HepG2 (cell line): ENCODE measurements around the gene RHBDF2. TPM values are rescaled to one million over a fixed set of nuclear protein-coding genes. Genes with fewer than 3 reads are reported as not detected.

Experiments
- ARNTL ChIP-seq: sonication (generic); formaldehyde crosslinking; IDR thresholded peaks from 2 replicates; pipeline ENCODE4 v1.4.0; 2020; ENCODE audit warnings: mild to moderate bottlenecking, missing genetic modification reagents
- CEBPB ChIP-seq: IDR thresholded peaks from 2 replicates; pipeline ENCODE4 v1.6.1; 2011; ENCODE audit warnings: low read depth, low read length, improper control_type of control experiment, borderline replicate concordance
- DR1 ChIP-seq: sonication (generic); formaldehyde crosslinking; IDR thresholded peaks from 2 replicates; pipeline ENCODE4 v1.8.0; 2021; ENCODE audit warnings: mild to moderate bottlenecking, missing genetic modification reagents, inconsistent platforms
- ISL2 ChIP-seq: sonication (generic); formaldehyde crosslinking; IDR thresholded peaks from 2 replicates; pipeline ENCODE4 v1.5.0; 2020; ENCODE audit warnings: missing genetic modification reagents
- RARG ChIP-seq: sonication (generic); formaldehyde crosslinking; IDR thresholded peaks from 2 replicates; pipeline ENCODE4 v1.4.0; 2020; ENCODE audit warnings: low read depth, mild to moderate bottlenecking, missing genetic modification reagents
- TAF1 ChIP-seq: sonication (generic); formaldehyde crosslinking; IDR thresholded peaks from 2 replicates; pipeline ENCODE4 v1.4.0; 2020; ENCODE audit warnings: missing genetic modification reagents
- ZNF12 ChIP-seq: sonication (generic); formaldehyde crosslinking; IDR thresholded peaks from 2 replicates; pipeline ENCODE4 v1.5.0; 2020; ENCODE audit warnings: missing genetic modification reagents
- ZNF333 ChIP-seq: sonication (generic); formaldehyde crosslinking; IDR thresholded peaks from 2 replicates; pipeline ENCODE4 v1.4.0; 2020; ENCODE audit warnings: mild to moderate bottlenecking, missing genetic modification reagents, borderline replicate concordance
- ZNF780A ChIP-seq: sonication (generic); formaldehyde crosslinking; IDR thresholded peaks from 2 replicates; pipeline ENCODE4 v1.8.0; 2022; ENCODE audit warnings: mild to moderate bottlenecking, missing genetic modification reagents, moderate library complexity
- ZNF781 ChIP-seq: sonication (generic); formaldehyde crosslinking; IDR thresholded peaks from 2 replicates; pipeline ENCODE4 v1.5.1; 2020; ENCODE audit warnings: borderline replicate concordance, mild to moderate bottlenecking, missing genetic modification reagents; ENCODE audit errors: not compliant biosample characterization
- polyA plus RNA-seq, 8 experiments: library from polyadenylated mRNA; depleted of rRNA in 3 of 8; stranded (reverse) in 7 of 8; unstranded in 1 of 8; fragments of >200 nt; fragmentation: Illumina TruSeq in 4 of 8; extraction: Trizol in 4 of 8; gene quantifications; 2 replicates each; pipeline versions ENCODE4 v1.2.1 to v1.2.3, GENCODE V29; 2011 to 2016; ENCODE audit warnings: low read depth in 4 of 8, missing spikeins in 1 of 8, mixed read lengths in 1 of 8; ENCODE audit not compliant: insufficient read depth in 1 of 8
- total RNA-seq, 5 experiments: library from RNA; depleted of rRNA; stranded (reverse); fragments of >200 nt; fragmentation: Illumina TruSeq; extraction: Trizol; gene quantifications; 2 replicates each; pipeline ENCODE4 v1.2.3, GENCODE V29; 2016; ENCODE audit warnings: low read depth in 1 of 5
- TF ChIP-seq, protein P1 (sequence below): sonication (generic); formaldehyde crosslinking; IDR thresholded peaks from 2 replicates; pipeline ENCODE4 v1.5.0; 2020; ENCODE audit warnings: mild to moderate bottlenecking, missing genetic modification reagents
- TF ChIP-seq, protein P2 (sequence below), 2 experiments: fragments of 450-650 bp in 1 of 2; sonication (generic) in 1 of 2; formaldehyde crosslinking in 1 of 2; IDR thresholded peaks; 2 replicates each; pipeline versions ENCODE4 v1.6.1 to v1.8.0; 2016 to 2022; ENCODE audit warnings: antibody characterized with exemption in 1 of 2, mild to moderate bottlenecking in 1 of 2, missing genetic modification reagents in 1 of 2
- TF ChIP-seq, protein P3 (sequence below): sonication (generic); formaldehyde crosslinking; IDR thresholded peaks from 2 replicates; pipeline ENCODE4 v1.4.0; 2020; ENCODE audit warnings: missing genetic modification reagents, low read depth, mild to moderate bottlenecking, borderline replicate concordance
- TF ChIP-seq, protein P4 (sequence below): sonication (generic); formaldehyde crosslinking; IDR thresholded peaks from 2 replicates; pipeline ENCODE4 v1.5.1; 2020; ENCODE audit warnings: missing genetic modification reagents, mild to moderate bottlenecking, borderline replicate concordance
- TF ChIP-seq, protein P5 (sequence below): sonication (generic); formaldehyde crosslinking; IDR thresholded peaks from 2 replicates; pipeline ENCODE4 v1.9.0; 2022; ENCODE audit warnings: missing genetic modification reagents, mild to moderate bottlenecking, borderline replicate concordance

Gene RHBDF2
- total and polyA plus RNA-seq, 2 of the 13 experiments (the other 11 are each of a cell fraction or from before 2014, with no cell fraction given): 7.8 to 24.2 TPM

DNA sequence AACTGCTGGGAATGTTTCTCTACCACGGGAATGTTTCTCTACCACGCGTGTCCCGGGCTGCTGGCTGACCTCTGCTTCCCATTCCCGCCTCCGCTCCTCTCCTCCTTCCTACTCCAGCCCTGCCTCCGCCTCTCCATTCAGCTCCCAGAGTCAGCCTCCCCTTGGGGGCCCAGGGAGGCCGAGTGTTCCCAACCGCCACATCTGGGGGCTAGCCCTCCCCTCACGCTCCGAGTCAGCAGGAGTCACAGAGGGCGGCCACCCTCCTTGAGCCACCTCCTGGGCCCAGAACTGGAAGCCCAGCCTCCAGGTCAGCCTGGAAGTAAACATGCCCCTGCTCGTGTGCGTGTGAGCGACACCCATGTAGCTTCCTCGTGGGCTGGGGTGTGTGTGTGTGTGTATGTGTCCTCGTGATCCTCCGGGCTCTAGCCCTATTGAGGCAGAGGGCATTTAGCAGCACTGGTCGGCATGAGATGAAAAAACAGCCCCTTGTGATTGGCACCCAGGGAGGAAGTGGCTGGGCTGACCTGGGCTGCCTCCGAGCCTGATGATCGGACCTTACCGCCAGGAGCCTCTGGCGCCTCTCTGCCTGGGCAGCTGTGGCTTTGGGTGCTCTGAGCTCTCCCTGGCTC, 29.0 kb upstream of the RHBDF2 start (continued):
- TF ChIP-seq ZNF781 (no peak), ZNF780A (CRISPR knock-in tag) (no peak), ZNF12 (CRISPR knock-in tag) (no peak), RARG (CRISPR knock-in tag) (no peak), ARNTL (no peak), ZNF333 (CRISPR knock-in tag) (no peak), TAF1 (CRISPR knock-in tag) (no peak; the same call in 1 of the 2 replicates), DR1 (no peak), ISL2 (no peak), CEBPB (no peak)
- TF ChIP-seq, protein P1, sequence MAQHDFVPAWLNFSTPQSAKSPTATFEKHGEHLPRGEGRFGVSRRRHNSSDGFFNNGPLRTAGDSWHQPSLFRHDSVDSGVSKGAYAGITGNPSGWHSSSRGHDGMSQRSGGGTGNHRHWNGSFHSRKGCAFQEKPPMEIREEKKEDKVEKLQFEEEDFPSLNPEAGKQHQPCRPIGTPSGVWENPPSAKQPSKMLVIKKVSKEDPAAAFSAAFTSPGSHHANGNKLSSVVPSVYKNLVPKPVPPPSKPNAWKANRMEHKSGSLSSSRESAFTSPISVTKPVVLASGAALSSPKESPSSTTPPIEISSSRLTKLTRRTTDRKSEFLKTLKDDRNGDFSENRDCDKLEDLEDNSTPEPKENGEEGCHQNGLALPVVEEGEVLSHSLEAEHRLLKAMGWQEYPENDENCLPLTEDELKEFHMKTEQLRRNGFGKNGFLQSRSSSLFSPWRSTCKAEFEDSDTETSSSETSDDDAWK (CRISPR knock-in tag): no peak
- TF ChIP-seq, protein P2, sequence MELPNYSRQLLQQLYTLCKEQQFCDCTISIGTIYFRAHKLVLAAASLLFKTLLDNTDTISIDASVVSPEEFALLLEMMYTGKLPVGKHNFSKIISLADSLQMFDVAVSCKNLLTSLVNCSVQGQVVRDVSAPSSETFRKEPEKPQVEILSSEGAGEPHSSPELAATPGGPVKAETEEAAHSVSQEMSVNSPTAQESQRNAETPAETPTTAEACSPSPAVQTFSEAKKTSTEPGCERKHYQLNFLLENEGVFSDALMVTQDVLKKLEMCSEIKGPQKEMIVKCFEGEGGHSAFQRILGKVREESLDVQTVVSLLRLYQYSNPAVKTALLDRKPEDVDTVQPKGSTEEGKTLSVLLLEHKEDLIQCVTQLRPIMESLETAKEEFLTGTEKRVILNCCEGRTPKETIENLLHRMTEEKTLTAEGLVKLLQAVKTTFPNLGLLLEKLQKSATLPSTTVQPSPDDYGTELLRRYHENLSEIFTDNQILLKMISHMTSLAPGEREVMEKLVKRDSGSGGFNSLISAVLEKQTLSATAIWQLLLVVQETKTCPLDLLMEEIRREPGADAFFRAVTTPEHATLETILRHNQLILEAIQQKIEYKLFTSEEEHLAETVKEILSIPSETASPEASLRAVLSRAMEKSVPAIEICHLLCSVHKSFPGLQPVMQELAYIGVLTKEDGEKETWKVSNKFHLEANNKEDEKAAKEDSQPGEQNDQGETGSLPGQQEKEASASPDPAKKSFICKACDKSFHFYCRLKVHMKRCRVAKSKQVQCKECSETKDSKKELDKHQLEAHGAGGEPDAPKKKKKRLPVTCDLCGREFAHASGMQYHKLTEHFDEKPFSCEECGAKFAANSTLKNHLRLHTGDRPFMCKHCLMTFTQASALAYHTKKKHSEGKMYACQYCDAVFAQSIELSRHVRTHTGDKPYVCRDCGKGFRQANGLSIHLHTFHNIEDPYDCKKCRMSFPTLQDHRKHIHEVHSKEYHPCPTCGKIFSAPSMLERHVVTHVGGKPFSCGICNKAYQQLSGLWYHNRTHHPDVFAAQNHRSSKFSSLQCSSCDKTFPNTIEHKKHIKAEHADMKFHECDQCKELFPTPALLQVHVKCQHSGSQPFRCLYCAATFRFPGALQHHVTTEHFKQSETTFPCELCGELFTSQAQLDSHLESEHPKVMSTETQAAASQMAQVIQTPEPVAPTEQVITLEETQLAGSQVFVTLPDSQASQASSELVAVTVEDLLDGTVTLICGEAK (IDR thresholded peaks at IDR 0.05): no peak
- TF ChIP-seq, protein P2 (CRISPR knock-in tag; IDR thresholded peaks at IDR 0.05): no peak
- TF ChIP-seq, protein P3, sequence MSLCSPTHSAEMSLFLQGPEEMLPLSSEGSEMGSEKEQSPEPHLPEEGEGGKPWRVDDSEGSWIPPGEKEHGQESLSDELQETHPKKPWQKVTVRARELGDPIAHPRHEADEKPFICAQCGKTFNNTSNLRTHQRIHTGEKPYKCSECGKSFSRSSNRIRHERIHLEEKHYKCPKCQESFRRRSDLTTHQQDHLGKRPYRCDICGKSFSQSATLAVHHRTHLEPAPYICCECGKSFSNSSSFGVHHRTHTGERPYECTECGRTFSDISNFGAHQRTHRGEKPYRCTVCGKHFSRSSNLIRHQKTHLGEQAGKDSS (CRISPR knock-in tag): 0 out of 2 replicates have a peak, but pooled peaks have one; percentile 17
- TF ChIP-seq, protein P4, sequence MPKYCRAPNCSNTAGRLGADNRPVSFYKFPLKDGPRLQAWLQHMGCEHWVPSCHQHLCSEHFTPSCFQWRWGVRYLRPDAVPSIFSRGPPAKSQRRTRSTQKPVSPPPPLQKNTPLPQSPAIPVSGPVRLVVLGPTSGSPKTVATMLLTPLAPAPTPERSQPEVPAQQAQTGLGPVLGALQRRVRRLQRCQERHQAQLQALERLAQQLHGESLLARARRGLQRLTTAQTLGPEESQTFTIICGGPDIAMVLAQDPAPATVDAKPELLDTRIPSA: no peak
- TF ChIP-seq, protein P5, sequence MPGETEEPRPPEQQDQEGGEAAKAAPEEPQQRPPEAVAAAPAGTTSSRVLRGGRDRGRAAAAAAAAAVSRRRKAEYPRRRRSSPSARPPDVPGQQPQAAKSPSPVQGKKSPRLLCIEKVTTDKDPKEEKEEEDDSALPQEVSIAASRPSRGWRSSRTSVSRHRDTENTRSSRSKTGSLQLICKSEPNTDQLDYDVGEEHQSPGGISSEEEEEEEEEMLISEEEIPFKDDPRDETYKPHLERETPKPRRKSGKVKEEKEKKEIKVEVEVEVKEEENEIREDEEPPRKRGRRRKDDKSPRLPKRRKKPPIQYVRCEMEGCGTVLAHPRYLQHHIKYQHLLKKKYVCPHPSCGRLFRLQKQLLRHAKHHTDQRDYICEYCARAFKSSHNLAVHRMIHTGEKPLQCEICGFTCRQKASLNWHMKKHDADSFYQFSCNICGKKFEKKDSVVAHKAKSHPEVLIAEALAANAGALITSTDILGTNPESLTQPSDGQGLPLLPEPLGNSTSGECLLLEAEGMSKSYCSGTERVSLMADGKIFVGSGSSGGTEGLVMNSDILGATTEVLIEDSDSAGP (CRISPR knock-in tag): peak; percentile 27; the same call in 1 of the 2 replicates
